HuH-7 (cell line): Measurements from ENCODE around the gene TRMT61A.
"Not testable (repeated sequence)": the region's sequence is repeated elsewhere in the genome, so short reads cannot be mapped to it uniquely, and the experiment has no call there.

ENCODE experiments used
- DNase-seq: peaks from one replicate; pipeline ENCODE4 v3.0.0; 2011; ENCODE audit warnings: low spot score

The TRMT61A gene

GRCh38 chr14:103522649-103523574 lies 6.1 kb upstream of the TRMT61A start, which contains the start of gene CKB:
CKB (minus strand) TSS chr14:103522830; CDS start chr14:103522493, 337 bp downstream.
- peak; percentile 91 for DNase-seq

DNA sequence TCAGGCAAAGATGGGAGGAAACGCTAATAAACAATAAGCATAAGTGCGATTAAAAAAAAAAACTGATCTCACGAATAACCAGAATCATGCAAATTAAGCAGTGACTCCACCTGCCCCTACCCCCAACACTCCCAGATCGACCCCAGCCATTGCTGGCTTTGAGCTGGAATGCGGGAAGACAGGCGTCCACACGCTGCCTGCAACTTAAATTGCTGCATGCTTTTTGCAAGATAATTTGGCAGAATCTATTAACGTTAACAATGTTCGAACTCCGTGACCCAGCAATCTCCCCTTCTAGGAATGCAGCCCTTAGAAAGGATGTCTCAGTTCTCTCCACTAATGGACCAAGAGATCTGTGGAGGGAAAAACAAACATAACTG lies 5.4 kb upstream of the TRMT61A start:
- no peak for DNase-seq

- DNase-seq, result no peak
These were observed 4.7 kb upstream of the TRMT61A start for GRCh38 chr14:103524002-103524935.

- not testable (repeated sequence) for DNase-seq
These were observed 3.4 kb upstream of the TRMT61A start for GRCh38 chr14:103525430-103526246.

- DNase-seq, result no peak
These were observed 2.6 kb upstream of the TRMT61A start for GRCh38 chr14:103526247-103526913.

DNA sequence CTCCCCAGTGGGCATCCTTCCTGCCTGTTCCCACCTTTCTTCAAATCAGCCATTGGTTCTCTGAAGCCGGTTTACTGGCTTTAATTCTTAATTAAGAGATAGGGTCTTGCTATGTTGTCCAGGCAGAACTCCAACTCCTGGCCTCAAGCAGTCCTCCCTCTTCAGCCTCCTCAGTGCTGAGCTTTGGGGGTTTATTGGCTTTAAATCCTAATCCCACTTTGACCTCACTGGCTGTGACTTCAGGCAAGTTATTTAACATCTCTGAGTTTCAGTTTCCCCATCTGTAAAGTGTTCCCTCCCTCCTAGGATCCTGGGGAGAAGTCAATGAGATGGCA lies 2.1 kb upstream of the TRMT61A start:
- DNase-seq, result no peak

- DNase-seq, result no peak
These were observed 1.4 kb upstream of the TRMT61A start for GRCh38 chr14:103527408-103528145.

DNA sequence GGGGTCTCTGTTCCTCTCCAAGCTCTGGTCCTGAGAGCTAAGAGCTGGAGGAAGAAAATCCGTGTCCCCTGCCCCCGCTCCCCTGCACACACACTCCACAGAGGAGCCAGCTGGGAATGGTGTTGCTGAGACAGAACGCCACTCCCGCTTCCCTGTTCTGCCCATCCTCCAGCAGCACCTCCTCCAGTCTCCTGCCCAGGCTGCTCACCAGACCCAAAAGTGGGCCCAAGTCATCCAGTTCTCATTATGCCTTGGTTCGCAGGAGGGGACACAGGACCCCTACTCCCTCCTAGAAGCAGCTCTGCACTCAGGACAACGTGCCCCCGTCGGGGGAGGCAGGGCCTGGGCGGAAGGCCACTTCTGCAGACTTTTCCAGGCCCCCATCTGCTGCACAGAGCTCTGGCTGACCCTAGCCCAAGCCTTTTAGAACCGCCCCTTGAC lies 830 bp upstream of the TRMT61A start:
- DNase-seq, result no peak

- DNase-seq, result no peak
These were observed 678 bp downstream of the TRMT61A start for GRCh38 chr14:103529383-103530365.

DNA sequence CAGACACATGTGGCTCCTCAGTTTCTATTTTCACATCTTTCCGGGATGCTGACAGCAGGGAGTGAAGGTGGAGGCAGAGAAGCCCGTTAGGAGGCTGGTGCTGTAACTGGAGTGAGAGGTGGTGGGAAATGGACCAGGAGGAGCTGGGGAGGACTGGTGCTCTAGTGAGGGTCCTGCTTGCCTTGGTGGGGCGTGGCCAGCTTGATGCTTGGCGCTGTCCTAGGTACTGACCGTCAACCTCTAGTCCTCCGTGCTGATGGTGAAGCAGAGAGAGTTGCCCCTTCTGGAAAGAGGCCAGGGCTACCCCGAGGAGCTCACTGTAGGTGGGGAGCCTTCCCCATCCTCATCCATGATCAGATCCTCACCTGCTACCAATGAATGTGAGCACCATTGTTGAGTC lies 1.4 kb downstream of the TRMT61A start:
- no peak for DNase-seq

DNA sequence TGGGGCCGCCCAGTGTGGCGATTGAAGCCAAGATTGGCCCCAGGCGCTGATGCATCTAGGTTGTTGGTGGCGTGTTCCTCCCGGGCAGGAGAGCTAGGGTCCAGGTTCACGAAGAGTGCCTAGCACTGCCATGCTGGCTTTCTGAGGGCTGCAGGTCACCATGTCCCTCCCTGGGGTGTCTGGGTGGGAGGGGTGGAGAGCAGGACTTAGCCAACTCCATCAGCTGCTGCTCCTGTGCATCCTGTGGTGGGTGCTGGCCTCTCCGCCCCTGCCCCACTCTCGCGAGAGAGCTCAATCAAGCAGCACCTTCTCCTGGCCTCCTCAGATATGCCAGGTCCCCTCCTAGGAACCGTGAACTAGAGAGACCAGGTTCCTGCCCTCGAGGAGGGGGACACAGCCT lies 1.8 kb downstream of the TRMT61A start:
- DNase-seq, result no peak

GRCh38 chr14:103531421-103532215 lies 2.6 kb downstream of the TRMT61A start:
- DNase-seq, result no peak

DNA sequence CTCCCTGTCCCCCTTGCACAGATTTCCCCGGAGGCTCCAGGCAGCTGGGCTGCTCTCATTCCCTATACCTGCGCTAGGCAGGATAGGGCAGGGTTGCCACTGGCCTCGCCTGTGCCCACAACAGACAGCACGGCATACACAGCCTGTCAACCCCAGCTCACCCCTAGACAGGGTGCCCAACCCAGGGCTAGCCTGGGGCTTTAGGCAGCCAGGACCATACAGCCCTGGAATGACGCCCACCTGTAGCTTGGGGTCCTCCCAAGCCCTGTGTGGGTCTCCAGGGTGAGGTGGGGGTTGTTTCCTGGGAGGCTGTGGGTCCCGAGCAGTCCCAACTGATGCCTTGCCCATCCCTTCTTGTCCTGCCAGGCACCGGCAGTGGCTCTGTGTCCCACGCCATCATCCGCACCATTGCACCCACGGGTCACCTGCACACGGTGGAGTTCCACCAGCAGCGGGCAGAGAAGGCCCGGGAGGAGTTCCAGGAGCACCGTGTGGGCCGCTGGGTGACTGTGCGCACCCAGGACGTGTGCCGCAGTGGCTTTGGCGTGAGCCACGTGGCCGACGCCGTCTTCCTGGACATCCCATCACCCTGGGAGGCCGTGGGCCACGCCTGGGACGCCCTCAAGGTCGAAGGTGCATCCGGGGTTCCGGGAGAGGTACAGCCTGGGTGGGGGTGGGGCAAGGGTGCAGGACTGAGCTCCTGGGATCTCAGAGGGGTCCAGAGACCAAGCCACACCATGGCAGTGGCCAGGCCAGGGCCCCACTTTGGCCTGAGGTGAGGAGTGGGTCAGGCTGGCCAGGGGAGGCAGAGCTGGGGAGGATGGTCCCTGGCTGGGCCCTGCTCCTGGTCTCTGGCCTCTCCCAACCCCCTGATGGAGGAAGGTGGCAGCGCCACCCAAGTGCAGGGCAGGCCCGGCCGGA lies 3.5 kb downstream of the TRMT61A start:
- DNase-seq, result no peak

DNA sequence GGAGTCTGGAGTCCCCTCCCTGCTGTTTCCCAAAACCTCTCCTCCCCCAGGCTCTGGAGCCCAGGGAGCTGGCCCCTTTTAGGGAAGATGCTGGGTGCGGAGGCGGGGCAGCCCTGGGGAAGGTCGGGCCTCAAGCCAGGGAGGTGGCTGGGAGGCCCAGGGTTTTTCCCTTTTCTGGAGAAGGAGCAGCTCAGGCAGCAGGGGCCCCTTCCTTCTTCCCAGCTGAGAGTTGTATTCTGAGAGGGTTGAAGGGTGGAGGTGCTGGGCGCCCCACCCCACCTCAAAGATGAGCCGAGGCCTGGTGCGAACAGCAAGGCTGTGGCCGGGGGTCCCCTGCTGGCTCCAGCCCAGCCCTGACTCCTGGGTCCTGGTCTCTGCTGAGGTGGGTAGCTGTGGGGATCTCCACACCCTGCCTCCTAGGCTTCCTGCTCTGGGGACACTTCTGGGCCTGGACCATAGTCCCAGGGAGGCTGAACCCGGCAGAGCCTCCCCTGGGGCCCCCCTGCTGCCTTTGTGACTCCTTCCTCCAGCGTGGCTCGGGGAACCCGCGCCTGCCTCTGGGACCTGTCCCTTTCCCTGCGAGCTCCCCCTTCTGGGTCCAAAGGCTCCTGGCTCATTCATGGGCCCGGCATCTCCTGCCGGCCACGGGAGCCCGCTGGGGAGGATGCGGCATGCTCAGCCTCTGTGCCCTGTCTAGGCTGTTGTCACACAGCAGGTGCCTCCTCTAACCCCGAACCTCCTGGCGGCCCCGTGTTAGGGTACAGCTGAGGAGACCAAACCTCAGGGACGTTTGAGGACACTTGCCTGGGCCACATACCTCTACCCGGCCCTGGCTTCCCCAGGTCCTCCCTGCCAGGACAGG lies 4.4 kb downstream of the TRMT61A start:
- DNase-seq, result no peak

DNA sequence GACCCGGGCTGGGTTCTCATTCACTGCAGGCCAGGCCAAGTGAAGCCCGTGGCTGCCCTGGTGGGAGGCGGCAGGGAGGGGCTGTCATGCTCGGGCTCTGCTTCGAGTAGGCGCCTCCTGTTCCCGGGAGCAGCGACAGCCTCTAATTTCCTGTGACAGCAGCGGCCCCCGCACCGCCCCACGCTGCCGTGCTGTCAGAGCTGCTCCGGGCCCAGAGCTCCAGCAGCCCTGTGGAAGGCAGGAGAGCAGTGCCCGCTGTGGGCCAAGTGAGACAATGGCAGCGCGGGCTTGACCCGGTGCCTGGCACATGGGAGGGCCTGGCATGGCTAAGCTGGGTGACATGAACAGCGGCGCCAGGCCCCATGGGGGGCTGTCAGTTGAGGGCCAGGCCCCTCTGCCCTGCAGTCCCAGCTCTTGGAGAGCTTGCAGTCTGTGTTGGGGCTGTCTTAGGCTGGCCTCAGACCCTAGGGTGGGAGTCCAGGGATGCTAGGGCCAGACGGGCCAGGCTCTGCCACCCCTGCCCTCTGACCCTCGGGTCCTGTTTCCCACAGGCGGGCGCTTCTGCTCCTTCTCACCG lies 5.1 kb downstream of the TRMT61A start:
- no peak for DNase-seq

DNA sequence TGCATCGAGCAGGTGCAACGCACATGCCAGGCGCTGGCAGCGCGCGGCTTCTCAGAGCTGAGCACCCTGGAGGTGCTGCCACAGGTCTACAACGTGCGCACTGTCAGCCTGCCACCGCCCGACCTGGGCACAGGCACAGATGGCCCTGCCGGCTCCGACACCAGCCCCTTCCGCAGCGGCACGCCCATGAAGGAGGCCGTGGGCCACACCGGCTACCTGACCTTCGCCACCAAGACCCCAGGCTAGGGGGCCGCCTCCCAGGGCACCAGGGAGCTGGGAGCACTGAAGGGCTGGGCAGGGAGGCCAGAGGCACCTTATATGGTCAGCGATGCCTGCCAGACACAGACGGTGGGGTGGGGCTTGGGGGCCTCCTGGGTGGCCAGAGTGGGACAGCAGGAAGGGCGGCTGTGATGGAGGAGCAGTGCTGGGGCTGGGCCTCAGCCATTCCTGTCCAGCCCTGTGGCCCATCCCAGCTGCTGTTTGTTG lies 5.6 kb downstream of the TRMT61A start:
- DNase-seq, result no peak
